ENCODE results near the gene SLC22A17. TPM values are rescaled to one million over a fixed set of nuclear protein-coding genes. Genes with fewer than 3 reads are reported as not detected.

The SLC22A17 gene
- total RNA-seq, 1 donor from 2014 or later: 0.20 TPM

DNA sequence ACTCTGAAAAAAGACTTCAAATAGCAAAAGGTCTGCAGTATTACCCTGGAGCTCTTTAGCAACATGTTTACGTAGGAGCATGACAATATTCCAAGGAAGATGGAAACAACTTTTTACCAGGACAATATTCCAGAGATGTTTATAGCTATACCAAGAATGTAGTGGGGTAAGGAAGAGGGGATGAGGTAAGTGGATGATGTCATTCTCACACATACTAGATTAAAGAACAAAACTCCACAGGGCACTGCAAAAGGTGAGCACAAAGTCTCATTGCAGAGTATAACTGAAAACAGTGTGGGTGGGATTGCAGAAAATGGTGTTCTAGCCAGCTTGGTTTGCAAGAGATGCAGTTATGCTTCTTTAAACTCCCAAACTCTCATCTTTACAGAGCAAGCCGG, 32.6 kb upstream of the SLC22A17 start:
- no peak overlapping the region for H3K27ac Mint-ChIP-seq
- H3K4me3 Mint-ChIP-seq: no peak overlapping the region
- H3K9me3 Mint-ChIP-seq: no peaks in the 10 kb centered on the region
- H3K36me3 Mint-ChIP-seq (ENCODE audit: low read depth): no peaks in the 10 kb centered on the region
- ChIA-PET POLR2A (interaction anchor here (0.6 kb wide), 1 partner anchor 194 kb away, joined by 6 read pairs; no protein-coding TSS in a partner anchor), CTCF (no interaction called here)
- intact Hi-C loops (cut with micrococcal nuclease): no loop called here
- ATAC-seq (ENCODE audit: low read depth) (no peak), DNase-seq (no peak)
- peaks cover 40% of the 10 kb centered on the region for H3K27me3 Mint-ChIP-seq
- TF ChIP-seq, protein P1, sequence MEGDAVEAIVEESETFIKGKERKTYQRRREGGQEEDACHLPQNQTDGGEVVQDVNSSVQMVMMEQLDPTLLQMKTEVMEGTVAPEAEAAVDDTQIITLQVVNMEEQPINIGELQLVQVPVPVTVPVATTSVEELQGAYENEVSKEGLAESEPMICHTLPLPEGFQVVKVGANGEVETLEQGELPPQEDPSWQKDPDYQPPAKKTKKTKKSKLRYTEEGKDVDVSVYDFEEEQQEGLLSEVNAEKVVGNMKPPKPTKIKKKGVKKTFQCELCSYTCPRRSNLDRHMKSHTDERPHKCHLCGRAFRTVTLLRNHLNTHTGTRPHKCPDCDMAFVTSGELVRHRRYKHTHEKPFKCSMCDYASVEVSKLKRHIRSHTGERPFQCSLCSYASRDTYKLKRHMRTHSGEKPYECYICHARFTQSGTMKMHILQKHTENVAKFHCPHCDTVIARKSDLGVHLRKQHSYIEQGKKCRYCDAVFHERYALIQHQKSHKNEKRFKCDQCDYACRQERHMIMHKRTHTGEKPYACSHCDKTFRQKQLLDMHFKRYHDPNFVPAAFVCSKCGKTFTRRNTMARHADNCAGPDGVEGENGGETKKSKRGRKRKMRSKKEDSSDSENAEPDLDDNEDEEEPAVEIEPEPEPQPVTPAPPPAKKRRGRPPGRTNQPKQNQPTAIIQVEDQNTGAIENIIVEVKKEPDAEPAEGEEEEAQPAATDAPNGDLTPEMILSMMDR (IDR thresholded peaks at IDR 0.05): no peak
- H3K4me1 Mint-ChIP-seq: no peaks in the 10 kb centered on the region

DNA sequence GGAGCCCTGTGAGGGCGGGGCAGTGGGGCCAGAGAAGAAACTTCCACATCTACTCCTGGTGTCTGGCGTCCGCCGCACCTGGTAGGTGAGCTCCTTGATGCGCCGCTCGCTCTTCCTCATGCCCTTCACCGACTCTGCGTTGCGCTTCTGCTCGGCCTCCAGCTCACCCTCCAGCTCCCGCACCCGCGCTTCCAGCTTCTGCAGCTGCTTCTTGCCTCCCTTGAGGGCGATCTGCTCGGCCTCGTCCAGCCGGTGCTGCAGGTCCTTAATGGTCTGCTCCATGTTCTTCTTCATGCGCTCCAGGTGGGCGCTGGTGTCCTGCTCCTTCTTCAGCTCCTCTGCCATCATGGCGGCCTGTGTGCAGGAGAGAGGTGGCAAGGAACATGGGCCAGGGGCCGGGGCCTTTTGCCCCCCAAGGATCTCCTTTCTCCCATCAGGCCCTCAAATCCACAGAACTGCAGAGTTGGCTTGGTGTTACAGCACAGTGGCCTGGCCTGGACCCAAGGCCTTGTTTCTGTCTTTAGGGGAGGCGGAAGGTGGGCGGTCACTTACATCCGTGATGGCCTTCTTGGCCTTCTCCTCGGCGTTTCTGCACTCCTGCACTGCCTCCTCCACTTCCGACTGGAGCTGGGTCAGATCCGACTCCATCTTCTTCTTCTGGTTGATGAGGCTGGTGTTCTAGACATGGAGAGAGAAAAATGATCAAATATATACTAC, 31.8 kb upstream of the SLC22A17 start:
- H3K36me3 Mint-ChIP-seq (ENCODE audit: low read depth): no peaks in the 10 kb centered on the region
- no peaks in the 10 kb centered on the region for H3K4me1 Mint-ChIP-seq
- TF ChIP-seq, protein P1 (IDR thresholded peaks at IDR 0.05): no peak
- ChIA-PET POLR2A (interaction anchor here (0.6 kb wide), 1 partner anchor 194 kb away, joined by 6 read pairs; no protein-coding TSS in a partner anchor), CTCF (no interaction called here)
- no peak overlapping the region for H3K27ac Mint-ChIP-seq
- ATAC-seq (ENCODE audit: low read depth) (no peak), DNase-seq (no peak)
- no peaks in the 10 kb centered on the region for H3K9me3 Mint-ChIP-seq
- peaks cover 37% of the 10 kb centered on the region for H3K27me3 Mint-ChIP-seq
- no peak overlapping the region for H3K4me3 Mint-ChIP-seq
- intact Hi-C loops (cut with micrococcal nuclease): no loop called here

DNA sequence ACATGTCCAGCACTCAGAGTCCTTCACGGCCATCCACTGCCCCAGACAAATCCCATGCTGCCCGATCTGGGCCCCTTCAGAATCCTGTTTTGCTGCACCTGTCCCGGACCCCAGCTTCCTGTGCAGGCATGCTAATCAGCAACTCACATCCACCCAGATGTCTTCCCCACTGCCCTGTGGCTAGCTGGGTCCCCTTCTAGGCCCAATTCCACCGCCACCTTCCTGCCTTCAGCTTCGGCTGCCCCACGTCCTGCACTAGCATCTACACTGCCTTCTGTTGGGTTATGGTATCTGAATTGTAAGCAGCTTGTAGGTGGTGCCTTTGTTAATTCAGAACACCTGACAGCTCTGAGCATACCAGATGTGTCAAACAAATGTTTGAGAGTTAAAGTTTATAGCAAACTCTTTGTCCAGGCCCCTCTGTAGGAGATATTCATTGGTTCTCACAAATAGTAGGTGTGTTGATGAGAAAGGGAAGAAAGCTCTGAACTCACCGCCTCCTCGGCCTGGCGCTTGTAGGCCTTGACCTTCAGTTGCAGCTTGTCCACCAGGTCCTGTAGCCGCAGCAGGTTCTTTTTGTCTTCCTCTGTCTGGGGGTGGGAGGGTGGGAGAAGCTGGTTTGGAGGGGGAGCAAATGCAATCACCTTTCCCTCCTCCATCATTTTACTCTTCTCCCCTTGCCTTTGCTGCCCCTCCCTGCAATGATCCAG, 30.2 kb upstream of the SLC22A17 start:
- Mint-ChIP-seq H3K4me1 (no peaks in the 10 kb centered on the region), H3K27me3 (peaks cover 28% of the 10 kb centered on the region), H3K9me3 (no peaks in the 10 kb centered on the region), H3K4me3 (no peak overlapping the region), H3K27ac (no peak overlapping the region), H3K36me3 (ENCODE audit: low read depth) (no peaks in the 10 kb centered on the region)
- DNase-seq (no peak), ATAC-seq (ENCODE audit: low read depth) (no peak)
- POLR2A ChIA-PET: no interaction called here
- intact Hi-C loops (cut with micrococcal nuclease): no loop called here
- TF ChIP-seq, protein P1 (IDR thresholded peaks at IDR 0.05): no peak
- CTCF ChIA-PET: interaction anchor here (0.9 kb wide), 2 partner anchors 118 to 307 kb away, joined by 3 to 4 read pairs; no protein-coding TSS in a partner anchor

DNA sequence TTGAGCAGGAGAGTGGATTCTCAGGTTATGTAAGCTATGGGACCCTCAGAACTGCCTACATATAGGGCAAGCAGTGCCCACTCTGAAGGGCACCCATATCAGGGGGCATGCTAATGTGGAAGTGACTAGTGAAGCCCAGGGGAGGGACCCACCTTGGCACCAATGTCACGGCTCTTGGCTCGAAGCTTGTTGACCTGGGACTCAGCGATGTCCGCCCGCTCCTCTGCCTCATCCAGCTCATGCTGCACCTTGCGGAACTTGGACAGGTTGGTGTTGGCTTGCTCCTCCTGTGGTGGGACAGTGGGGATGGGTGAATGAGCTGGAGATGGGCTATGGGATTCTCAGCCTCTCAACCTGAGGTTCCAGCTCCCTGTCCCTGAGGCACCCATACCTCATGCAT, 29.6 kb upstream of the SLC22A17 start:
- H3K4me3 Mint-ChIP-seq: no peak overlapping the region
- H3K9me3 Mint-ChIP-seq: no peaks in the 10 kb centered on the region
- no peak overlapping the region for H3K27ac Mint-ChIP-seq
- DNase-seq (no peak), ATAC-seq (ENCODE audit: low read depth) (no peak)
- TF ChIP-seq, protein P1 (IDR thresholded peaks at IDR 0.05): no peak
- POLR2A ChIA-PET: no interaction called here
- CTCF ChIA-PET: interaction anchor here (0.9 kb wide), 1 partner anchor 117 kb away, joined by 4 read pairs; no protein-coding TSS in a partner anchor
- peaks cover 24% of the 10 kb centered on the region for H3K27me3 Mint-ChIP-seq
- no peaks in the 10 kb centered on the region for H3K4me1 Mint-ChIP-seq
- no peaks in the 10 kb centered on the region for H3K36me3 Mint-ChIP-seq (ENCODE audit: low read depth)
- intact Hi-C loops (cut with micrococcal nuclease): no loop called here

DNA sequence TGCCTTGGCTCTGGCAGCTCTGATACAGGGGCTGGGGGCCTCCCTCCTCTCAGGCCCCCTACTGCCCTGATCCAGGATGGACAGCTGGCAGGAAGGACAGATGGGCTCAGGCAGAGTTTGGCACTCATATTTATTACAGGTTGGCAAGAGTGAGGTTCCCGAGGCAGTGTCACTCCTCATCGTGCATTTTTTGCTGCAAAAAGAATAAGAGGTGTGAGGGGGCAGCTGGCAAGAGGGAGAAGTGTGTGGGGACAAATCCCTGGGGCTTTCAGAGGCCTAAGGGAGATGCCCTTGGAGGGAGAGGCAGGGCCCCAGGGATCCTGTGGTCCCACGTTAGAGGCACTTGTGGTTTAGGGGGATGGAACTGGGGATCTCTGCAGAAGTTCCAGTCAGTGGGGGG, 29.2 kb upstream of the SLC22A17 start:
- peaks cover 20% of the 10 kb centered on the region for H3K27me3 Mint-ChIP-seq
- intact Hi-C loops (cut with micrococcal nuclease): loop anchor here (2.0 kb wide), 1 partner anchor 313 kb away; no protein-coding TSS in a partner anchor
- no peak overlapping the region for H3K27ac Mint-ChIP-seq
- ATAC-seq (ENCODE audit: low read depth): no peak
- TF ChIP-seq, protein P1 (IDR thresholded peaks at IDR 0.05): no peak
- ChIA-PET POLR2A (no interaction called here), CTCF (no interaction called here)
- H3K4me1 Mint-ChIP-seq: no peaks in the 10 kb centered on the region
- no peak overlapping the region for H3K4me3 Mint-ChIP-seq
- DNase-seq: no peak
- H3K36me3 Mint-ChIP-seq (ENCODE audit: low read depth): no peaks in the 10 kb centered on the region
- no peaks in the 10 kb centered on the region for H3K9me3 Mint-ChIP-seq

Measured in activated B cell treated with CpG ODN at 0.5 μM for 24 hours (primary cell).